Erythroblast (primary cell): Measurements from ENCODE around the gene RBBP5.

Experiments used
- GATA1 ChIP-seq: IDR thresholded peaks from 2 replicates; pipeline ENCODE4 v1.6.1; 2011; ENCODE audit warnings: low read depth, mild to moderate bottlenecking, control low read depth, low read length, moderate library complexity
- POLR2A ChIP-seq: IDR thresholded peaks from 2 replicates; pipeline ENCODE4 v1.6.1; 2011; ENCODE audit warnings: mild to moderate bottlenecking, low read length

- TF ChIP-seq POLR2A (no peak), GATA1 (no peak)
Measured at GRCh38 chr1:205076245-205076761, 45.5 kb downstream of the RBBP5 start.
